K562 (cell line): Measurements from ENCODE around the gene FLAD1. TPM values are rescaled to one million over a fixed set of nuclear protein-coding genes. Genes with fewer than 3 reads are reported as not detected.
A peak's percentile ranks its signal among the peaks of the same experiment; 100 is the strongest.

Source experiments
- BRD4 ChIP-seq: fragments of 200-600 bp; sonication (generic); IDR thresholded peaks from 2 replicates; pipeline ENCODE4 v1.6.1; 2017; ENCODE audit warnings: inconsistent platforms
- CUX1 ChIP-seq: fragments of 200-800 bp; sonication (Bioruptor generic); IDR thresholded peaks from 2 replicates; pipeline ENCODE4 v1.6.1; 2016; ENCODE audit warnings: missing genetic modification characterization, missing compliant biosample characterization
- CXXC5 ChIP-seq: fragments of 250-450 bp; sonication (Bioruptor Pico); IDR thresholded peaks from 2 replicates; pipeline ENCODE4 v1.8.0; 2022; ENCODE audit warnings: inconsistent platforms, mild to moderate bottlenecking, moderate library complexity
- ESRRA ChIP-seq: fragments of 450-650 bp; IDR thresholded peaks from 2 replicates; pipeline ENCODE4 v1.6.1; 2014; ENCODE audit warnings: low read depth, mild to moderate bottlenecking, moderate library complexity, borderline replicate concordance
- ETV6 ChIP-seq, 3 experiments: fragments of 150-350 bp in 1 of 3; sonication (generic) in 1 of 3; formaldehyde crosslinking in 1 of 3; IDR thresholded peaks; 2 replicates each; pipeline versions ENCODE4 v1.6.1 to v1.8.0; 2014 to 2022; ENCODE audit warnings: borderline replicate concordance in 2 of 3, low read depth in 2 of 3, antibody characterized with exemption in 1 of 3, low read length in 1 of 3, mild to moderate bottlenecking in 1 of 3, missing genetic modification reagents in 1 of 3
- HNRNPK ChIP-seq: fragments of 200-400 bp; formaldehyde crosslinking; IDR thresholded peaks from one replicate; pipeline ENCODE4 v1.6.1; 2018; ENCODE audit warnings: mild to moderate bottlenecking, low read depth, low read length; ENCODE audit not compliant: poor library complexity, severe bottlenecking
- KDM1A ChIP-seq, 2 experiments: fragments of 450-650 bp; IDR thresholded peaks; 2 replicates each; pipeline ENCODE4 v1.6.1; 2016; ENCODE audit warnings: mild to moderate bottlenecking in 2 of 2
- LEF1 ChIP-seq: fragments of 450-650 bp; IDR thresholded peaks from 2 replicates; pipeline ENCODE4 v1.6.1; 2016; ENCODE audit warnings: mild to moderate bottlenecking
- NCOA2 ChIP-seq, 2 experiments: fragments of 450-650 bp; IDR thresholded peaks; 2 replicates each; pipeline ENCODE4 v1.6.1; 2018; ENCODE audit warnings: mild to moderate bottlenecking in 2 of 2, moderate library complexity in 1 of 2; ENCODE audit not compliant: partially characterized antibody in 2 of 2
- NR4A1 ChIP-seq, 2 experiments: fragments of 250-450 bp in 1 of 2; fragments of 450-650 bp in 1 of 2; sonication (Bioruptor Pico) in 1 of 2; IDR thresholded peaks; 2 replicates each; pipeline versions ENCODE4 v1.4.0 to v1.6.1; 2016 to 2020; ENCODE audit warnings: mild to moderate bottlenecking in 2 of 2, missing compliant biosample characterization in 1 of 2, missing genetic modification characterization in 1 of 2, moderate library complexity in 1 of 2
- PHB ChIP-seq: fragments of 250-450 bp; sonication (Bioruptor Pico); IDR thresholded peaks from 2 replicates; pipeline ENCODE4 v1.5.0; 2021
- POLR2AphosphoS5 ChIP-seq: IDR thresholded peaks from 2 replicates; pipeline ENCODE4 v1.6.1; 2011; ENCODE audit warnings: mild to moderate bottlenecking, low read depth, low read length, moderate library complexity; ENCODE audit not compliant: control insufficient read depth, insufficient read depth
- RFX5 ChIP-seq: IDR thresholded peaks from 2 replicates; pipeline ENCODE4 v1.6.1; 2011; ENCODE audit warnings: low read depth, mild to moderate bottlenecking, improper control_type of control experiment, low read length
- SIN3B ChIP-seq: fragments of 450-650 bp; IDR thresholded peaks from 2 replicates; pipeline ENCODE4 v1.6.1; 2017; ENCODE audit warnings: low read depth, mild to moderate bottlenecking, moderate library complexity
- STAT5B ChIP-seq: fragments of 250-450 bp; sonication (Bioruptor Pico); IDR thresholded peaks from 2 replicates; pipeline ENCODE4 v1.8.0; 2021; ENCODE audit warnings: mild to moderate bottlenecking, inconsistent platforms
- STAT6 ChIP-seq: sonication (generic); formaldehyde crosslinking; IDR thresholded peaks from 2 replicates; pipeline ENCODE4 v1.8.1; 2023; ENCODE audit warnings: mild to moderate bottlenecking, missing genetic modification reagents
- ZBTB2 ChIP-seq: fragments of 450-650 bp; IDR thresholded peaks from 2 replicates; pipeline ENCODE4 v1.6.1; 2016; ENCODE audit warnings: antibody characterized with exemption
- ZNF408 ChIP-seq: fragments of 250-450 bp; sonication (Bioruptor Pico); IDR thresholded peaks from 2 replicates; pipeline ENCODE4 v1.4.0; 2020; ENCODE audit warnings: low read depth, mild to moderate bottlenecking, moderate library complexity
- polyA plus RNA-seq, 8 experiments: library from polyadenylated mRNA; depleted of rRNA in 4 of 8; stranded (reverse) in 5 of 8; unstranded in 3 of 8; fragments of >200 nt; fragmentation: Nextera tagmentation in 2 of 8; fragmentation: Illumina TruSeq in 1 of 8; extraction: Ambion mirVana in 2 of 8; extraction: Trizol in 1 of 8; gene quantifications; 2 replicates each; pipeline versions ENCODE4 v1.2.1 to v1.2.3, GENCODE V29; 2011 to 2014; ENCODE audit warnings: inconsistent platforms in 1 of 8, missing spikeins in 1 of 8
- total RNA-seq, 7 experiments: library from RNA; depleted of rRNA in 6 of 7; stranded (reverse); fragments of >200 nt in 6 of 7; fragmentation: Illumina TruSeq in 2 of 7; extraction: Trizol in 2 of 7; gene quantifications; 2 replicates each; pipeline versions ENCODE4 v1.2.1 to v1.2.3, GENCODE V29; 2011 to 2021; ENCODE audit warnings: low replicate concordance in 1 of 7

The FLAD1 gene
- total and polyA plus RNA-seq, 9 of the 15 experiments (the other 6 are each of a cell fraction or from before 2014, with no cell fraction given): 24.9 to 85.8 (median 67.0) TPM

GRCh38 chr1:154973344-154974101 is 9.6 kb upstream of the FLAD1 start (continued):
- no peak for TF ChIP-seq STAT6 (CRISPR knock-in tag)
- no peak for TF ChIP-seq ZNF408
- TF ChIP-seq PHB: no peak
- TF ChIP-seq NCOA2 (IDR thresholded peaks at IDR 0.05; ENCODE audit: partially characterized antibody in 2 of 2): no peak
- no peak for TF ChIP-seq NR4A1 (CRISPR knock-in tag; IDR thresholded peaks at IDR 0.05)
- no peak for TF ChIP-seq NR4A1 (tag; IDR thresholded peaks at IDR 0.05)
- no peak for TF ChIP-seq BRD4
- TF ChIP-seq POLR2AphosphoS5: peak; percentile 85
- no peak for TF ChIP-seq STAT5B (CRISPR knock-in tag)
- no peak for TF ChIP-seq SIN3B
- TF ChIP-seq ZBTB2: 0 out of 2 replicates have a peak, but pooled peaks have one; percentile 49
- TF ChIP-seq KDM1A (IDR thresholded peaks at IDR 0.05): 0 out of 4 replicates have a peak, but pooled peaks of 1 of the 2 experiments have one; percentile 25
- TF ChIP-seq LEF1: peak; percentile 12; the same call in 1 of the 2 replicates
- TF ChIP-seq CXXC5 (CRISPR knock-in tag): peak; percentile 44
- TF ChIP-seq HNRNPK: no peak
- no peak for TF ChIP-seq ETV6 (IDR thresholded peaks at IDR 0.05; ENCODE audit: borderline replicate concordance in 1 of 2, low read depth in 2 of 2, low read length in 1 of 2)
- TF ChIP-seq ETV6 (CRISPR knock-in tag; IDR thresholded peaks at IDR 0.05; ENCODE audit: borderline replicate concordance): no peak
- no peak for TF ChIP-seq RFX5
- TF ChIP-seq CUX1 (CRISPR knock-in tag): no peak
- no peak for TF ChIP-seq ESRRA
